Astrocyte of the cerebellum (primary cell): ENCODE results near the gene VPS41.

Source experiments
- DNase-seq: peaks from one replicate; pipeline ENCODE4 v3.0.0-alpha.2; 2011; ENCODE audit warnings: low read depth
- H3K4me3 ChIP-seq: 2 replicates; pipeline ENCODE4 v1.5.1; 2011; ENCODE audit warnings: mild to moderate bottlenecking, low read depth, low read length, moderate library complexity
- CTCF ChIP-seq: IDR thresholded peaks from 2 replicates; pipeline ENCODE4 v1.5.1; 2012; ENCODE audit warnings: low read length, low read depth, moderate library complexity, mild to moderate bottlenecking; ENCODE audit errors: missing control alignments
- in situ Hi-C: cut with HindIII; loops from 2 replicates; pipeline ENCODE4 v1.10.0; 2017; ENCODE audit warnings: low sequenced_read_pairs

The VPS41 gene

GRCh38 chr7:38942431-38943051 lies 33.5 kb upstream of the VPS41 start:
- no peak for DNase-seq
- TF ChIP-seq CTCF, result no peak
- no peak overlapping the region for H3K4me3 ChIP-seq
- in situ Hi-C loops, result loop anchor here (25.0 kb wide), 1 partner anchor 520 kb away; no protein-coding TSS in a partner anchor

GRCh38 chr7:38940774-38941173 lies 31.8 kb upstream of the VPS41 start:
- H3K4me3 ChIP-seq, result no peak overlapping the region
- no peak for DNase-seq
- TF ChIP-seq CTCF, result no peak
- in situ Hi-C loops, result loop anchor here (25.0 kb wide), 1 partner anchor 522 kb away; no protein-coding TSS in a partner anchor

GRCh38 chr7:38938589-38938988 lies 29.6 kb upstream of the VPS41 start:
- H3K4me3 ChIP-seq, result no peak overlapping the region
- in situ Hi-C loops, result loop anchor here (25.0 kb wide), 1 partner anchor 524 kb away; no protein-coding TSS in a partner anchor
- TF ChIP-seq CTCF, result no peak
- no peak for DNase-seq

GRCh38 chr7:38938001-38938485 lies 29.1 kb upstream of the VPS41 start:
- in situ Hi-C loops, result loop anchor here (25.0 kb wide), 1 partner anchor 524 kb away; no protein-coding TSS in a partner anchor
- TF ChIP-seq CTCF, result no peak
- DNase-seq, result no peak
- H3K4me3 ChIP-seq, result no peak overlapping the region

- H3K4me3 ChIP-seq, result no peak overlapping the region
- DNase-seq, result no peak
- in situ Hi-C loops, result loop anchor here (25.0 kb wide), 1 partner anchor 526 kb away; no protein-coding TSS in a partner anchor
- TF ChIP-seq CTCF, result no peak
Observed at GRCh38 chr7:38936641-38937040, 27.6 kb upstream of the VPS41 start.

GRCh38 chr7:38934536-38934935 lies 25.5 kb upstream of the VPS41 start:
- no peak for DNase-seq
- TF ChIP-seq CTCF, result no peak
- in situ Hi-C loops, result loop anchor here (25.0 kb wide), 1 partner anchor 528 kb away; no protein-coding TSS in a partner anchor
- H3K4me3 ChIP-seq, result no peak overlapping the region
